Measurements from ENCODE around the gene CDC14B.
A peak's percentile ranks its signal among the peaks of the same experiment; 100 is the strongest.

The CDC14B gene

DNA sequence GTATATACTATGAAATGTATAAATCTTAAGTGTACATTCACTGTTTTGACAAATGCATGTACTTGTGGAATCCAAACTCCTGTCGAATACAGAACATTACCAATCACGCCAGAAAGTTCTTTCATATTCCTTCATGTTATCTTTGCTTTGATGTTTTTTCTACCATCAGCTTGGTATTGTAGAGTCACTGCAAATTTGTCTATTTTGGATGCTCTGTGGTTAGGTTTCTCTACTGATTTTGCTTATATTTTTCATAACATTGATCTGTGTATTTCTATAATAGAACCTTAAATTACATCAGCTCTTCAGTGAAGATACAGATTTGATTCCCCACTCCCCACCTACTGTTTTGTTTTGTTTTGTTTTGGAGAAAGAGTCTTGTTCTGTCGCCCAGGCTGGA is 138.9 kb downstream of the CDC14B start:
- DNase-seq, result no peak

DNA sequence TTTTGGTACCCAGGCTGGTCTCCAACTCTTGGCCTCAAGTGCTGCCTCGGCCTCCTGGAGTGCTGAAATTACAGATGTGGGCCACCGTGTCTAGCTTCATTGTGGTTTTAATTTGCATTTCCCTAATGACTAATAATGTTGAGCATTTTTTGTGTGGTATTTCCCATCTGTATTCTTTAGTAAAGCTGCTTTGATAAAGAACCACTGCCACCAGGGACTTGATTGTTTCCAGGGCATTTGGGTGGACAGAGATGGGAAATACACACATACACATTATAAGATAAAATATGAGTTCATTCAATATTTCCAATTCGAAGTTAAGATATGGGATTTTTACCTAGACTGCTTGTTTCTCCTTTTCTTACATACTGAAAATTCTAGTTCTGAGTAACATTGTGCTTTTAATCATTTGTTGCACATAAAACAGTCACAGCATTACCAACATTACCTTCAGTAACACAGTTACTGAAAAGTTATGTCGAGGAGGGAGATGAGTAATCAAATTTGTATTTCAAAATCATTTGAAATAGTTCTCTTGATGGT is 140.7 kb downstream of the CDC14B start:
- DNase-seq, result peak; percentile 49

DNA sequence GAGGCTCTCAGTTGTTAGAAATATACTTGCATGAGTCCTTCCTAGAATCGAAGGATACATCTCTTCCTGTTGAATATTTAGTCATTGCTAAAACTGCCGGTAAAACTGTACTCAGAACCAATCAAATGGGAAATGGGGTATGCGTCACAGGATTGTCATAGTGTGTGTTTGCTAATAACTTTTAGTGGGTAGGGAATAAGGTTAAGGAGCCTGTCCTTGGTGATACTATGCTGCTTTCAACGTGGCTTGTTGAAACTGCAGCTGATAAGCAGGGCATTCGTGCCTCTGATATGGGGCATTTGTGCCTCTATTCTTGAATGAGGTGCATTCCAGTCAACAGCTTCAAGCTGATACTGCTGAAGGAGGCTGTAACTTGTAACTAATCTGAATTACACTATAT is 143.1 kb downstream of the CDC14B start:
- no peak for DNase-seq

DNA sequence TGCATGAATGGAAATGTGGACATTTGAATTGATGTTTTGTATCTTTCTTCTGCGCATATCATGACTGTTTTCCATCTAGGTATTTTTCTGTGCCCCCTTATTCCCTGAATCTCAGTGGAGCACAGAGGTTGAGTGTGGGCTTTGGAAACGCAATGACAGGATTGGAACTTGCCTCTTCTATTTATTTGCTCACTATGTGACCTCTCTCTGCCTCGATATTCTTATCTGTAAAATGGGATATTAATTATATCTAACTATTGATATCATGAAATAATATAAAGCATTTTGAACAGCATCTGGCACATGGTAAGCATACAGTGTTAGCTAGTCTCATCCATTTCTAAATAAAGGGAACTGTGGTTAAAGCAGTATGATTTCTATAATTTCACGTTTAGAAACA is 143.6 kb downstream of the CDC14B start:
- no peak for DNase-seq

DNA sequence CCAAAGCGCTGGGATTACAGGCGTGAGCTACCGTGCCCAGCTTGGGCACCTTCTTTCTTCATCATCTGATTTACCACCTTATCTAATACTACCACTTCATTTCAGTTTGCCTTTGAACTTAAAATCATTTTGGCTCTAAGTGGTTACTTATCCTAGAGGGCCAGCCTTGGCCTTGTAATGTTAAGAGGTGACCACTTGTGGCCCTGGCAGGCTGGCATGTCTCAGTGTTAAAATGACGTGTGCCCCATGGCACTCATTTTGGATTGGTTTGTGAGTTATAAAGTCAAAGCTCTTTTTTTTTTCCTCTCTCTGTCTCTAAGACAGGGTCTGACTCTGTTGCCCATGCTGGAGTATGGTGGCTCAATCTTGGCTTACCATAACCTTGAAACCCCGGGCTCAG is 151.9 kb downstream of the CDC14B start:
- DNase-seq, result no peak

DNA sequence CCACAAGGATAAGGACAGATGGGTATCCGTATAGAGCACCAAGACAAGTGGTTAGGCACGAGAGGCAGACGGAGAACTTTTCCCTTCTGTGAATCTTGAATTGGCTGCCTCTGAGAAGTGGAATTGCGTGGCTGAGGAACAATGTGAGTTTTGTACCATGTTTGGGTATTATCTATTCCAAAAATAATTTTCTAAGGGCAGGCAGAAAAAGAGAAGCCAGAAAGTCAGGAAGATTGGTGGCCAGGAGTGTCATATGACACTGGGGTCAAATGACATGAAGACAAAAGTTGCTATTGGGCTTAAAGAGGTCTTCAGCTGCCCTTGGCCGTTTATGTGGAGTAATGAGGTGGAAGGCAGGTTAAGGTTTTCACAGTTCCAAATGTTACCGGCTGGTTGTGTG is 155.2 kb downstream of the CDC14B start:
- no peak for DNase-seq

DNA sequence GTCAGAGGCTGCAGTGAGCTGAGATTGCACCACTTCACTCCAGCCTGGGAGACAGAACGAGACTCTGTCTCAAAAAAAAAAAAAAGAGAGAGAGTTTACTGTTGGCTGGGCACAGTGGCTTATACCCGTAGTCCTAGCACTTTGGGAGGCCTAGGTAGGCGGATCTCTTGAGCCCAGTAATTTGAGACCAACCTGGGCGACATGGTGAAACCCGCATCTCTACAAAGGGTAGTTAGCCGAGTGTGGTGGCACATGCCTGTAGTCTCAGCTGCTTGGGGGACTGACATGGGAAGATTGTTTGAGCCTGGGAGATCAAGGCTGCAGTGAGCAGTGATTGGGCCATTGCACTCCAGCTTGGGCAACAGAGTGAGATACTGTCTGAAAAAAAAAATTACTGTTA is 157.1 kb downstream of the CDC14B start:
- DNase-seq, result no peak

DNA sequence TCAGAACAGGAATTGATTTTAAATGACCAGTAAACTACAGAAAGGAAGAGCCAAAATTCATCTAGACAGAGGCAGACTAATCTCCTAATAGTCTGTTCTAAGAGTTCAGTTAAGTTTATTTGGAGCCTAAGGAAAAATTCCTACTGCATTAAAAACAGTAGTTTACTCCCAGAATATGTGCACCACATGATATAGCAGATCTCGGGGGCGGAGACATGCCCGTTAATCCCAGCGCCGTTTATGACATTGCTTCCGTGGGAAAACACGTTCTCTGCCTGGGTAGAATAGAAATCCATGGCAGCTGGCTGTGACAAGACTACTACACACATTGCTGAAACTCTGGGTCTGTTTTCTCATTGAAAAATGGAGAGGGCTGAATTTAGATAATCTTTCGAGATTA is 158.3 kb downstream of the CDC14B start:
- no peak for DNase-seq

DNA sequence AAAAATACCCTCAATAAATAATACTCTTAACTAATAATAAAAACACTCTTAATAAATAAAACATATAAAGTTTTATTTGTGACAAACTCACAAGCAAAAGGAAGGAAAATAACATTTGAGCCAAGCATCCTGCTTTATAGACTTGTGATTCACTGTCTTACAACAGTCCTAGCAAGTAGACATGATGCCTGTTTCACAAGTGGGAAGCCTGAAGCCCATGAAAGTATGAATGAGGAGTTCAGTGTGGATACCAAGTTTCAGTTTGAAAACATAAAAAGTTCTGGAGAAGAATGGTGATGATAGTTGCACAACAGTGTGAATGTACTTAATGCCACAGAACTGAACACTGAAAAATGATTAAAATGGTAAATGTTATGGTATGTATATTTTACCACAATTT is 158.8 kb downstream of the CDC14B start:
- DNase-seq, result no peak

DNA sequence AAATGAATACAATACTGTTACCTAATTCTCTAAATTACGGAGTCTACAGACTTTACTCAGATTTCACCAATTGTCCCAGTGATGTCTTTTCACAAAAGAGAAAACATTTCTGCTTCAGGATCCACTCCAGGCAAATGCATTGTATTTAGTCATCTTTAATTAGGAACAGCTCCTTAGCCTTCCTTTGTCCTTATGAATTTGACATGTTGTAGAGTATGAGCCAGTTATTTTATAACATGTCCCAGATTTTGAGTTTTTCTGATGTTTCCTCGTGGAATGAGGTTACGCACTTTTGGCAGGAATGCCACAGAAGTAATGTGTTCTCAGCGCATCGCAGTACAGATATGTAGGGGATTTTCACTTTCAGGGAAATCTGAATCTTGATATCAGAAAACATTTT is 159.2 kb downstream of the CDC14B start:
- no peak for DNase-seq

DNA sequence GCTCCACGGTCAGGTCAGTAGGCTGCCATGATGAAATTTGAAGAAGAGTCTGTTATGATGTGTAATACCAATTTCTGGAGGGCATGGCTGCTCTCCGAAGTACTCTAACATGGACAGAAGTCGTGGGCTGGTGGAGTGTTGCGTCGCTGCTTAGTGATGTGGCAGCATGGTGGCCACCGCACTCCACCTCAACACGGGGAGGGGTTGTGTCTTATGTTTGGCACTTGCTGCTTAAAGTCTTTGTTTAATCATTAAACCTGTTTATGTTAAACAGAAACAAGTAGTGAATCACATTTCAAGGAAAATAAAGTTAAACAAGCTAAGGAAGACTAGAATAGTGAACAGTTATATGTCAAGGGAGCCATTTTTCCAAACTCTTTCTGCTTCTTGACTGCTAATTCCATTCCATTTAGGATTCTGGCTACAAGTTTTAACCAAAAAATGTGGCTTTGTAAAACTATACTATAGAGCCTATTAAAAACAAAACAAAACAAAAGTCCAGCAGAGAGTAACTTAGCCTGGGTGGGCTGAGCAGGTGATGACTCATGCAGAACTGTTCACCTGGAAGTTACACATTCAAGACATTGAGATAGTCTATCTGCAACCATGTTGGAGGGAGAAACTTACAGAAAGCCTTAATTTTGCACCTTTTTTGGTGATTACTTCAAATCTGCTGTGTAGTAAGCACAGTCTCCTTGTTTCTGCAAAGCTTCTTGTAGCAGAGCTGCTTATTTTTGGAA is 160.2 kb downstream of the CDC14B start:
- no peak for DNase-seq

DNA sequence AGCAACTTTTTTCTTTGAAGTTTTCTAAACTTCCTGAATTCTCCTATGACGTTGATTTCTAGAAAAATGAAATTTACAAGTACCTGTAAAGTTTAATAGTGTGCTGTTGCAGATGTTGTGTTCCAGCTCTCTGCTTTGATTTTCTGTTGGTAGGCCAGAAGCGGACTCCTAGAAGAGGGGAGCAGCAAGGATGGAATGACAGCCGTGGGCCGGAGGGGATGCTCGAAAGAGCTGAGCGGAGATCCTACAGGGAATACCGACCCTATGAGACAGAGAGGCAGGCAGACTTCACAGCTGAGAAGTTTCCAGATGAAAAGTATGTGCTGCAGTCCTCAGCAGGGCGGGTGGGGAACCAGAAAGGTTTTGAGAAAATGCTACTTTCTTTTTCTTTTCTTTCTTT is 161.4 kb downstream of the CDC14B start:
- no peak for DNase-seq

DNA sequence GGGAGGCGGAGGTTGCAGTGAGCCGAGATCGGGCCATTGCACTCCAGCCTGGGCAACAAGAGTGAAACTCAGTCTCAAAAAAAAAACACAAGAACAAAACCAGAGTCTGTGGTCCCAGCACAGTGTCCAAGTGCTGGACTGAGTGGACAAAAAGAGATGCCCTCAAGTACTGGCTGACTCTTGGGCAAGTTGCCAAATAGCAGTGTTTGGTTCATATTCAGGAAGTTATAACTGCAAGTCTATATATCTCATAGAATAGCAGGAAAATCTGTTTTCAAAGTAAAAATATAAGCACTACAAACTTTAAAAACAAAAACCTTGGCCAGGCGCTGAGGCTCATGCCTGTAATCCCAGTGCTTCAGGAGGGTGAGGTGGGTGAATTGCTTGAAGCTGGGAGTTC is 162.4 kb downstream of the CDC14B start:
- no peak for DNase-seq

DNA sequence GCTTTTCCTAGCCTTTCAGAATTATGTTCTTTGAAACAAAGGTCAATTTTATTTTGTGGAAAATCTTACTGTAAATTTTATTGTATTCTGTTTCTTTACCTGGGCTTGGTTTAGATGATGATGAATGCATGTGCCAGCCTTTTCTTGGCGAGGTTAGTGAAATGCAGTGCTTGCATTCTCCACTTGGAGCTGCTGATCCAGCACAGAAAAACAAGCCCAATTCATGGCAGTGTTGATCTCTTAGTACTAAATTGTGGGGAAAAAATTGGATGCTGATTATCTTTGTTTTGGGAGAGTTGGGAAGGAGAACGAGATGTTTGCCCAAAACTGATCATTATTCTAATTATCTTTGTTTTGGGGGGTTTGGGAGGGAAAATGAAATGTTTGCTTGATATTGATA is 166.0 kb downstream of the CDC14B start:
- DNase-seq, result peak; percentile 20

DNA sequence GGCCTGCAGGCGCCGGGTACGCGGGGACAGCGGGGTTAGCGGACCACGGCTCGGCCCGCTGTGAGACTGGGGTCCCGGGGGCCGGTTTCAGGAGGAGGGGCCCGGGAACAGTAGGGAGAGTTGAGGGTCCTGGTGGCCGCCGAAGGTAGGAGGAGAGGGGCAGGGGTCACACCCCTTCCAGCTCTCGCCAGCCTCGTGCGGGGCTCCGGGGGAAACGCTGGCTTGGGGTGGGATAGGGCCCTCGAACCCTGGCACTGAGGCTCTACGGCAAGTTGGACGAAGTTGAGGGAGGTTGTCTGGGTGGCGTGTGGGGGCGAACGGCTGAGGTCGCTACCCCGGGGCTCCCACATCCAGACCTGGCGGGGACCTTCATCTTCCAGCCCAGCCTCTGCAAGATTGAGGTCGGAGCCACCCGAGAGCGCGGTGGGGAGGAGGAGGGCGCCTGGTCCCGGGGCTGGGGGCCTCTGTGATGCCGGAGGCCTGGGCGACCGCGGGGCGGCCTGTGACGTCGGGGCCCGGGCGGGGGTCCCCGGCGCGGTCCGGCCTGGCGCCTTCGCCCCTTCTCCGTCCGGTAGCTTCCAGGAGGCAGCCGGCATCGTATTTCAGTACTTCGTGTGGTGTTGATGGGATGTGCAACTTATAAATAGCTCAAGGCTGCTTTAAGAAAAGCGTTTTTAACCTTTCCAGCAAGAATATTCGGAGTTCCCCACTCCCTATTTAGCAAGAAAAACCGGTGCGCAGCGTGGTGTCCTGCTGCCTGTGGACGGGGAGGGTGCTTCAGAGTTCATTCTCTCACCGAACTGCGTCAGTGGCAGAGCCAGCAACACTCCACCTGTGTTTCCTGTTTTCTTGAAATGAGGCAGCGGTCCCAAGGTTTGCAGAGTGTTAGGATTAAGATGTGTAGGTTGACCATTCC is 168.8 kb downstream of the CDC14B start:
- peak; percentile 52 for DNase-seq

All from stimulated activated CD4-positive, alpha-beta T cell treated with anti-CD3 and anti-CD28 coated beads, Interleukin-15, amount 100 ng/mL, for 24 hours (primary cell).